H1 (cell line): Measurements from ENCODE around the gene TBC1D2. TPM values are rescaled to one million over a fixed set of nuclear protein-coding genes. Genes with fewer than 3 reads are reported as not detected.

ENCODE experiments used
- CTCF ChIA-PET: fragments of 300-600 bp; sonication (Branson Sonifier 250); formaldehyde crosslinking; loops from one replicate; lab custom pipeline; 2021; ENCODE audit not compliant: partially characterized antibody; lab: Charles Lee
- POLR2A ChIA-PET: fragments of 300-600 bp; sonication (Branson Sonifier 250); formaldehyde crosslinking; loops from one replicate; lab custom pipeline; 2021; ENCODE audit warnings: inconsistent platforms; ENCODE audit not compliant: partially characterized antibody; lab: Charles Lee
- DNase-seq, 2 experiments: peaks; one replicate each; pipeline versions ENCODE4 v3.0.0 to v3.0.0-alpha.2; 2010 to 2022; ENCODE audit warnings: low spot score in 2 of 2, low read depth in 1 of 2, mixed read lengths in 1 of 2
- FAIRE-seq: peaks from 2 replicates; lab custom pipeline; 2011; peaks lifted over from hg19 to GRCh38; lab: Jason Lieb, UNC
- H2AFZ ChIP-seq: 2 replicates; pipeline ENCODE4 v1.8.1; 2012; ENCODE audit warnings: low read length, inconsistent platforms
- H2AK5ac ChIP-seq: 2 replicates; pipeline ENCODE4 v1.6.1; 2013; ENCODE audit warnings: low read depth, low read length
- H2BK120ac ChIP-seq: replicated peaks from 2 replicates; pipeline ENCODE3; 2013; ENCODE audit warnings: low read depth, low read length, inconsistent platforms
- H2BK12ac ChIP-seq: 2 replicates; pipeline ENCODE4 v1.6.1; 2013; ENCODE audit warnings: low read depth, low read length
- H2BK15ac ChIP-seq: 2 replicates; pipeline ENCODE4 v1.6.1; 2013; ENCODE audit warnings: low read length
- H2BK20ac ChIP-seq: 2 replicates; pipeline ENCODE4 v1.6.1; 2013; ENCODE audit warnings: low read length
- H2BK5ac ChIP-seq: 2 replicates; pipeline ENCODE4 v1.6.1; 2013; ENCODE audit warnings: low read depth, low read length
- H3K14ac ChIP-seq: 2 replicates; pipeline ENCODE4 v1.6.1; 2013; ENCODE audit warnings: inconsistent platforms; ENCODE audit not compliant: insufficient read length
- H3K18ac ChIP-seq: 2 replicates; pipeline ENCODE4 v1.6.1; 2013; ENCODE audit warnings: low read length; ENCODE audit errors: extremely low read depth
- H3K23ac ChIP-seq: 2 replicates; pipeline ENCODE4 v1.6.1; 2013; ENCODE audit warnings: inconsistent platforms; ENCODE audit not compliant: insufficient read length
- H3K23me2 ChIP-seq: 2 replicates; pipeline ENCODE4 v1.6.1; 2013; ENCODE audit warnings: low read depth, low read length
- H3K27ac ChIP-seq: 2 replicates; pipeline ENCODE4 v1.6.1; 2011; ENCODE audit warnings: low read depth, low read length, inconsistent platforms
- H3K27me3 ChIP-seq, 4 experiments: replicated peaks in 1 of 4; 1 replicate in 1 of 4; 2 replicates in 3 of 4; pipeline versions ENCODE4 v1.6.1 to v1.8.1; 2011 to 2013; ENCODE audit warnings: low read length in 3 of 4, mild to moderate bottlenecking in 3 of 4, inconsistent platforms in 2 of 4, mixed read lengths in 2 of 4, moderate library complexity in 1 of 4; ENCODE audit not compliant: control insufficient read depth in 3 of 4, insufficient read depth in 3 of 4; ENCODE audit errors: extremely low read depth in 1 of 4
- H3K36me3 ChIP-seq, 4 experiments: 2 replicates each; pipeline versions ENCODE4 v1.6.1 to v1.8.1; 2011 to 2013; ENCODE audit warnings: mild to moderate bottlenecking in 4 of 4, low read length in 3 of 4, moderate library complexity in 2 of 4, control low read depth in 1 of 4, inconsistent platforms in 1 of 4; ENCODE audit not compliant: insufficient read depth in 4 of 4, control insufficient read depth in 2 of 4
- H3K4ac ChIP-seq: replicated peaks from 2 replicates; pipeline ENCODE3; 2013; ENCODE audit warnings: low read length, low read depth, mixed read lengths, inconsistent platforms; ENCODE audit not compliant: insufficient read length
- H3K4me1 ChIP-seq, 4 experiments: replicated peaks in 1 of 4; 1 replicate in 1 of 4; 2 replicates in 3 of 4; pipeline versions ENCODE4 v1.6.1 to v1.8.1; 2011 to 2013; ENCODE audit warnings: low read length in 3 of 4, inconsistent platforms in 2 of 4, mixed read lengths in 1 of 4; ENCODE audit not compliant: insufficient read depth in 4 of 4, control insufficient read depth in 3 of 4
- H3K4me2 ChIP-seq, 2 experiments: 2 replicates each; pipeline versions ENCODE4 v1.6.1 to v1.8.1; 2011 to 2013; ENCODE audit warnings: low read depth in 2 of 2, low read length in 2 of 2, control low read depth in 1 of 2, inconsistent platforms in 1 of 2, mild to moderate bottlenecking in 1 of 2; ENCODE audit not compliant: insufficient read depth in 1 of 2
- H3K4me3 ChIP-seq, 4 experiments: fragments of 200-600, 300-600 bp in 1 of 4; sonication (generic), shearing (Covaris generic), sonication (Bioruptor Twin) in 1 of 4; 2 replicates each; pipeline versions ENCODE4 v1.5.1 to v1.8.1; 2011 to 2016; ENCODE audit warnings: low read length in 4 of 4, low read depth in 3 of 4, control low read depth in 2 of 4, inconsistent platforms in 2 of 4, mild to moderate bottlenecking in 2 of 4, mixed read lengths in 1 of 4, moderate library complexity in 1 of 4; ENCODE audit not compliant: insufficient read depth in 2 of 4; ENCODE audit errors: extremely low read depth in 1 of 4
- H3K56ac ChIP-seq: replicated peaks from 2 replicates; pipeline ENCODE3; 2013; ENCODE audit warnings: low read depth, mild to moderate bottlenecking, mixed read lengths, low read length, inconsistent platforms; ENCODE audit not compliant: insufficient read length
- H3K79me1 ChIP-seq: 2 replicates; pipeline ENCODE4 v1.6.1; 2013; ENCODE audit warnings: low read depth, low read length, control low read depth
- H3K79me2 ChIP-seq, 2 experiments: 2 replicates each; pipeline versions ENCODE4 v1.6.1 to v1.8.1; 2012 to 2013; ENCODE audit warnings: low read length in 2 of 2, mild to moderate bottlenecking in 2 of 2, inconsistent platforms in 1 of 2; ENCODE audit not compliant: insufficient read depth in 2 of 2, control insufficient read depth in 1 of 2
- H3K9ac ChIP-seq, 4 experiments: replicated peaks in 1 of 4; 1 replicate in 1 of 4; 2 replicates in 3 of 4; pipeline versions ENCODE4 v1.6.1 to v1.8.1; 2011 to 2013; ENCODE audit warnings: low read depth in 3 of 4, low read length in 3 of 4, control low read depth in 2 of 4, mild to moderate bottlenecking in 2 of 4, moderate library complexity in 2 of 4, inconsistent platforms in 1 of 4; ENCODE audit errors: extremely low read depth in 1 of 4
- H3K9me3 ChIP-seq, 2 experiments: 2 replicates each; pipeline versions ENCODE4 v1.6.1 to v1.8.1; 2012 to 2013; ENCODE audit warnings: mild to moderate bottlenecking in 2 of 2, moderate library complexity in 2 of 2, control low read depth in 1 of 2, inconsistent platforms in 1 of 2, low read depth in 1 of 2, low read length in 1 of 2, mixed read lengths in 1 of 2; ENCODE audit not compliant: insufficient read depth in 2 of 2
- H4K20me1 ChIP-seq, 2 experiments: replicated peaks in 1 of 2; 2 replicates each; pipeline versions ENCODE3 to v1.8.1; 2011 to 2013; ENCODE audit warnings: inconsistent platforms in 2 of 2, low read length in 2 of 2, mild to moderate bottlenecking in 1 of 2; ENCODE audit not compliant: insufficient read depth in 2 of 2, control insufficient read depth in 1 of 2
- H4K5ac ChIP-seq: 2 replicates; pipeline ENCODE4 v1.6.1; 2013; ENCODE audit warnings: low read length, low read depth, mixed read lengths, inconsistent platforms; ENCODE audit not compliant: insufficient read length
- H4K8ac ChIP-seq: 2 replicates; pipeline ENCODE4 v1.8.0; 2013; ENCODE audit warnings: mild to moderate bottlenecking, moderate library complexity, low read length, inconsistent platforms; ENCODE audit not compliant: insufficient read depth; ENCODE audit errors: extremely low read depth
- H4K91ac ChIP-seq: replicated peaks from 2 replicates; pipeline ENCODE3; 2013; ENCODE audit warnings: low read length, mixed read lengths, inconsistent platforms; ENCODE audit not compliant: insufficient read length
- BACH1 ChIP-seq: IDR thresholded peaks from 2 replicates; pipeline ENCODE4 v1.6.1; 2012; ENCODE audit warnings: low read length, improper control_type of control experiment
- BCL11A ChIP-seq, 2 experiments: IDR thresholded peaks; one replicate each; pipeline ENCODE4 v1.6.1; 2011; ENCODE audit warnings: low read depth in 2 of 2, low read length in 2 of 2, mild to moderate bottlenecking in 2 of 2
- CREB1 ChIP-seq: IDR thresholded peaks from 2 replicates; pipeline ENCODE4 v1.6.1; 2012; ENCODE audit warnings: inconsistent platforms
- CTBP2 ChIP-seq: IDR thresholded peaks from 2 replicates; pipeline ENCODE4 v1.7.0; 2011; ENCODE audit warnings: borderline replicate concordance, mild to moderate bottlenecking, moderate library complexity, mixed read lengths, low read length; ENCODE audit not compliant: insufficient read depth, insufficient read length
- NANOG ChIP-seq: IDR thresholded peaks from 2 replicates; pipeline ENCODE4 v1.6.1; 2011; ENCODE audit warnings: low read length, low read depth, mild to moderate bottlenecking, inconsistent platforms; ENCODE audit not compliant: insufficient read depth, poor library complexity, severe bottlenecking
- RFX5 ChIP-seq: IDR thresholded peaks from 2 replicates; pipeline ENCODE4 v1.6.1; 2011; ENCODE audit warnings: low read depth, low read length, improper control_type of control experiment, borderline replicate concordance
- RNF2 ChIP-seq: fragments of 200-900, 300-1000 bp; sonication (generic); IDR thresholded peaks from 2 replicates; pipeline ENCODE4 v1.7.1; 2016; ENCODE audit warnings: borderline replicate concordance, low read depth, mild to moderate bottlenecking, antibody characterized with exemption, low read length; ENCODE audit not compliant: poor library complexity, severe bottlenecking; ENCODE audit errors: missing control alignments
- SIRT6 ChIP-seq: IDR thresholded peaks from one replicate; pipeline ENCODE4 v1.7.1; 2012; ENCODE audit warnings: low read length, inconsistent platforms
- SP2 ChIP-seq: IDR thresholded peaks from 2 replicates; pipeline ENCODE4 v1.6.1; 2012; ENCODE audit warnings: mild to moderate bottlenecking, low read length, inconsistent platforms
- SP4 ChIP-seq: IDR thresholded peaks from 2 replicates; pipeline ENCODE4 v1.6.1; 2012; ENCODE audit warnings: low read length, inconsistent platforms
- SUZ12 ChIP-seq: fragments of 200-600 bp; sonication (generic); IDR thresholded peaks from 2 replicates; pipeline ENCODE4 v1.6.1; 2012; ENCODE audit warnings: mild to moderate bottlenecking, inconsistent platforms, low read length, moderate library complexity, mixed read lengths
- TAF7 ChIP-seq: optimal IDR thresholded peaks from 2 replicates; pipeline ENCODE3; 2011; ENCODE audit warnings: low read depth, mild to moderate bottlenecking, inconsistent platforms, low read length, moderate library complexity, borderline replicate concordance
- YY1 ChIP-seq: IDR thresholded peaks from 2 replicates; pipeline ENCODE4 v1.6.1; 2011; ENCODE audit warnings: low read depth, mild to moderate bottlenecking, low read length
- WGBS, 2 experiments: shearing (Covaris generic) in 1 of 2; methylation state at CpG; one replicate each; pipeline versions ENCODE4 v1.1.6 to v1.1.7; 2013 to 2015; ENCODE audit warnings: low lambda C conversion rate in 2 of 2, mixed read lengths in 2 of 2, inconsistent platforms in 1 of 2, low coverage in 1 of 2, missing lambda C conversion rate in 1 of 2; ENCODE audit not compliant: insufficient replicate concordance in 2 of 2, insufficient coverage in 1 of 2, insufficient read length in 1 of 2; ENCODE audit errors: extremely low coverage in 1 of 2, missing lambda C conversion rate in 1 of 2; 5-methylcytosine and 5-hydroxymethylcytosine counted together
- polyA plus RNA-seq, 7 experiments: library from polyadenylated mRNA; depleted of rRNA in 3 of 7; stranded (reverse) in 5 of 7; unstranded in 2 of 7; fragments of >200 nt in 5 of 7; fragments of 200-250 nt in 2 of 7; gene quantifications; 1 replicate in 5 of 7; 2 replicates in 1 of 7; 4 replicates in 1 of 7; pipeline versions ENCODE4 v1.2.1 to v1.2.3, GENCODE V29; 2011 to 2013; ENCODE audit warnings: missing spikeins in 2 of 7, mixed read lengths in 2 of 7
- total RNA-seq: library from RNA; stranded (reverse); fragmentation: NEBNext Ultra II Directional; extraction: Animal tissue kit (Norgen Biotek cat#: 25700); gene quantifications from 2 replicates; pipeline ENCODE4 v1.2.1, GENCODE V29; 2021
- TF ChIP-seq, protein P1 (sequence below): IDR thresholded peaks from 2 replicates; pipeline ENCODE4 v1.6.1; 2012; ENCODE audit warnings: inconsistent platforms

TBC1D2 gene
- total and polyA plus RNA-seq, 2 of the 8 experiments (the other 6 are each of a cell fraction or from before 2014, with no cell fraction given), result 7.4 TPM

- Histone ChIP-seq H3K4me3 (no peak overlapping the region), H3K9me3 (no peaks in the 10 kb centered on the region), H2BK15ac (no peak overlapping the region)
- FAIRE-seq (no peak), DNase-seq (no peak)
- no peak for TF ChIP-seq CTBP2
- no peak for TF ChIP-seq RFX5
- TF ChIP-seq TAF7, result no peak
- TF ChIP-seq BCL11A (IDR thresholded peaks at IDR 0.05; ENCODE audit: low read depth in 2 of 2, low read length in 2 of 2), result no peak
- TF ChIP-seq NANOG, result no peak
- TF ChIP-seq SP4, result no peak
- no peak for TF ChIP-seq BACH1
- TF ChIP-seq SUZ12, result no peak
- TF ChIP-seq SP2, result no peak
- TF ChIP-seq SIRT6, result no peak
- TF ChIP-seq, protein P1, sequence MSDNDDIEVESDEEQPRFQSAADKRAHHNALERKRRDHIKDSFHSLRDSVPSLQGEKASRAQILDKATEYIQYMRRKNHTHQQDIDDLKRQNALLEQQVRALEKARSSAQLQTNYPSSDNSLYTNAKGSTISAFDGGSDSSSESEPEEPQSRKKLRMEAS, result no peak
- TF ChIP-seq YY1, result no peak
- no peak for TF ChIP-seq CREB1
- no peak for TF ChIP-seq RNF2
- TF ChIP-seq, all 59 proteins: peak for 0
- H2BK20ac ChIP-seq, result no peak overlapping the region
- H3K23me2 ChIP-seq, result no peaks in the 10 kb centered on the region
- H2AK5ac ChIP-seq, result no peak overlapping the region
- no peaks in the 10 kb centered on the region for H4K20me1 ChIP-seq
- no peak overlapping the region for H3K4me2 ChIP-seq
- ChIA-PET POLR2A (interaction anchor here (1.0 kb wide), 1 partner anchor 9 kb away, joined by 3 read pairs; no protein-coding TSS in a partner anchor), CTCF (interaction anchor here (0.6 to 6.3 kb wide), 11 partner anchors 8 to 39 kb away, joined by 3 to 45 read pairs (median 5); partner anchors contain the start of gene TBC1D2)
- no peak overlapping the region for H4K5ac ChIP-seq
- no peak overlapping the region for H3K9ac ChIP-seq
- no peak overlapping the region for H2BK5ac ChIP-seq
- no peaks in the 10 kb centered on the region for H3K79me1 ChIP-seq
- no peak overlapping the region for H3K4ac ChIP-seq
- H3K56ac ChIP-seq, result no peak overlapping the region
- H2BK12ac ChIP-seq, result no peak overlapping the region
- no peaks in the 10 kb centered on the region for H3K4me1 ChIP-seq
- no peak overlapping the region for H3K18ac ChIP-seq
- no peak overlapping the region for H3K27ac ChIP-seq
- 90% methylated on average over 5 of the region's 5 CpGs; no CpG with 5 or more reads in 1 of the 2 experiments for WGBS, 2 experiments
- H3K23ac ChIP-seq, result no peak overlapping the region
- H3K79me2 ChIP-seq, result no peaks in the 10 kb centered on the region
- no peak overlapping the region for H4K91ac ChIP-seq
- H2BK120ac ChIP-seq, result no peak overlapping the region
- H3K36me3 ChIP-seq, result peaks cover 0 to 15% (median 3%) of the 10 kb centered on the region in 4 experiments; a peak in 3 of 8 replicates
- no peaks in the 10 kb centered on the region for H3K27me3 ChIP-seq
- H3K14ac ChIP-seq, result no peak overlapping the region
- no peak overlapping the region for H2AFZ ChIP-seq
- H4K8ac ChIP-seq, result no peak overlapping the region
Measured at GRCh38 chr9:98232926-98233325, 22.5 kb downstream of the TBC1D2 start.
